ENCODE measurements around the gene SPOCK1.

DNA sequence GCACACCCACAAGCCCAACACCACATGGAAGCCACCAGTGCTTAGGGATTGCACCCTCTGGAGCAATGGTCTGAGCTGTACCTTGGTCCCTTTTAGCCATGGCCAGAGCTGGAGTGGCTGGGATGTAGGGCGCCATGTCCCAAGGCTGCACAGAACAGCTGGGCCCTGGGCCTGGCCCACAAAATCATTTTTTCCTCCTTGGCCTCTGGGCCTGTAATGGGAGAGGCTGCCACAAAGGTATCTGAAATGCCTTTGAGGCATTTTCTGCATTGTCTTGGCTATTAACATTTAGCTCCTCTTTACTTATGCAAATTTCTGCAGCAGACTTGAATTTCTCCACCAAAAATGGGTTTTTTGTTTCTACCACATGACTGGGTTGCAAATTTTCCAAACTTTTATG is 117.6 kb downstream of the SPOCK1 start:
- TF ChIP-seq, protein P1, sequence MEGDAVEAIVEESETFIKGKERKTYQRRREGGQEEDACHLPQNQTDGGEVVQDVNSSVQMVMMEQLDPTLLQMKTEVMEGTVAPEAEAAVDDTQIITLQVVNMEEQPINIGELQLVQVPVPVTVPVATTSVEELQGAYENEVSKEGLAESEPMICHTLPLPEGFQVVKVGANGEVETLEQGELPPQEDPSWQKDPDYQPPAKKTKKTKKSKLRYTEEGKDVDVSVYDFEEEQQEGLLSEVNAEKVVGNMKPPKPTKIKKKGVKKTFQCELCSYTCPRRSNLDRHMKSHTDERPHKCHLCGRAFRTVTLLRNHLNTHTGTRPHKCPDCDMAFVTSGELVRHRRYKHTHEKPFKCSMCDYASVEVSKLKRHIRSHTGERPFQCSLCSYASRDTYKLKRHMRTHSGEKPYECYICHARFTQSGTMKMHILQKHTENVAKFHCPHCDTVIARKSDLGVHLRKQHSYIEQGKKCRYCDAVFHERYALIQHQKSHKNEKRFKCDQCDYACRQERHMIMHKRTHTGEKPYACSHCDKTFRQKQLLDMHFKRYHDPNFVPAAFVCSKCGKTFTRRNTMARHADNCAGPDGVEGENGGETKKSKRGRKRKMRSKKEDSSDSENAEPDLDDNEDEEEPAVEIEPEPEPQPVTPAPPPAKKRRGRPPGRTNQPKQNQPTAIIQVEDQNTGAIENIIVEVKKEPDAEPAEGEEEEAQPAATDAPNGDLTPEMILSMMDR (IDR thresholded peaks at IDR 0.05): no peak
- no peak for TF ChIP-seq POLR2A (IDR thresholded peaks at IDR 0.05)

Data from transverse colon (tissue), 3 donors.